ENCODE data around the gene ARID5A.

DNA sequence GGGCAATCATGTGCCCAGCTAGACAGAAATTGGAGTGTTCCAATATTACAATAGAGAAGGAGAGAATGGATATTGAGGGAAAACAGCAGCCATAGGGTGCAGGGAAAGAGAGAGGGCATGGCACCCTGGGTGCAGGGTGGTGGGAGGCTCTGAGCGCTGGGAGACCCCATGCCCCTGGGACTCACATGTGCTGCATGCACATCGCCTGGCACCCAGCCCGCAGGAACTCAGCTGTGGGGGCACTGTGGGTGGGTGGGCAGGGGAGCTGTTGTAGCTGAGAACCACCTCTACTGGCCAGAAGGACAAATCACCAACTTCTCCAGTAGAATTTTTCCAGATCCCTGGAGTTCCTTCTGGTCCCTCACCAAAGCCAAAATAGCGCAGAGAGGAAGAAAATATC lies 24.2 kb upstream of the ARID5A start:
- TF ChIP-seq, protein P1, sequence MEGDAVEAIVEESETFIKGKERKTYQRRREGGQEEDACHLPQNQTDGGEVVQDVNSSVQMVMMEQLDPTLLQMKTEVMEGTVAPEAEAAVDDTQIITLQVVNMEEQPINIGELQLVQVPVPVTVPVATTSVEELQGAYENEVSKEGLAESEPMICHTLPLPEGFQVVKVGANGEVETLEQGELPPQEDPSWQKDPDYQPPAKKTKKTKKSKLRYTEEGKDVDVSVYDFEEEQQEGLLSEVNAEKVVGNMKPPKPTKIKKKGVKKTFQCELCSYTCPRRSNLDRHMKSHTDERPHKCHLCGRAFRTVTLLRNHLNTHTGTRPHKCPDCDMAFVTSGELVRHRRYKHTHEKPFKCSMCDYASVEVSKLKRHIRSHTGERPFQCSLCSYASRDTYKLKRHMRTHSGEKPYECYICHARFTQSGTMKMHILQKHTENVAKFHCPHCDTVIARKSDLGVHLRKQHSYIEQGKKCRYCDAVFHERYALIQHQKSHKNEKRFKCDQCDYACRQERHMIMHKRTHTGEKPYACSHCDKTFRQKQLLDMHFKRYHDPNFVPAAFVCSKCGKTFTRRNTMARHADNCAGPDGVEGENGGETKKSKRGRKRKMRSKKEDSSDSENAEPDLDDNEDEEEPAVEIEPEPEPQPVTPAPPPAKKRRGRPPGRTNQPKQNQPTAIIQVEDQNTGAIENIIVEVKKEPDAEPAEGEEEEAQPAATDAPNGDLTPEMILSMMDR (conservative IDR thresholded peaks at IDR 0.05; ENCODE audit: low read length) = no peak
- no peak for TF ChIP-seq EZH2phosphoT487 (IDR thresholded peaks at IDR 0.05; ENCODE audit: borderline replicate concordance)
